Loucy (cell line): ENCODE data around the gene PHKB.
"Not testable (repeated sequence)": the region's sequence is repeated elsewhere in the genome, so short reads cannot be mapped to it uniquely, and the experiment has no call there.

Source experiments
- H2AFZ ChIP-seq: fragments of 200-600 bp; sonication (generic); 2 replicates; pipeline ENCODE4 v1.6.0; 2016; ENCODE audit warnings: antibody characterized with exemption, mild to moderate bottlenecking, low read length, moderate library complexity
- H3F3A ChIP-seq: fragments of 200-600 bp; 2 replicates; pipeline ENCODE4 v1.6.0; 2016; ENCODE audit warnings: antibody characterized with exemption, low read depth, mild to moderate bottlenecking
- H3K27me3 ChIP-seq: fragments of 200-600 bp; sonication (generic); 2 replicates; pipeline ENCODE4 v1.6.1; 2014; ENCODE audit warnings: low read length, mild to moderate bottlenecking; ENCODE audit not compliant: insufficient read depth, poor library complexity, severe bottlenecking
- H3K36me3 ChIP-seq: fragments of 200-600 bp; sonication (generic); 2 replicates; pipeline ENCODE4 v1.6.1; 2016; ENCODE audit warnings: low read length; ENCODE audit not compliant: insufficient read depth
- H3K4me1 ChIP-seq: fragments of 200-600 bp; sonication (generic); 2 replicates; pipeline ENCODE4 v1.5.1; 2014; ENCODE audit warnings: low read length, mild to moderate bottlenecking; ENCODE audit not compliant: insufficient read depth, poor library complexity, severe bottlenecking
- H3K4me2 ChIP-seq: fragments of 200-600 bp; sonication (generic); 2 replicates; pipeline ENCODE4 v1.6.0; 2014; ENCODE audit warnings: antibody characterized with exemption, low read length, low read depth, mild to moderate bottlenecking; ENCODE audit not compliant: poor library complexity, severe bottlenecking
- H3K4me3 ChIP-seq: fragments of 200-600 bp; sonication (generic); 2 replicates; pipeline ENCODE4 v1.5.1; 2014; ENCODE audit warnings: low read length, mild to moderate bottlenecking, mixed read lengths; ENCODE audit not compliant: poor library complexity, severe bottlenecking
- H3K79me2 ChIP-seq: fragments of 200-600 bp; sonication (generic); 2 replicates; pipeline ENCODE4 v1.6.1; 2014; ENCODE audit warnings: low read length; ENCODE audit not compliant: insufficient read depth
- H3K9ac ChIP-seq: fragments of 200-600 bp; sonication (generic); 2 replicates; pipeline ENCODE4 v1.6.0; 2014; ENCODE audit warnings: mild to moderate bottlenecking, low read depth, low read length, moderate library complexity; ENCODE audit not compliant: poor library complexity, severe bottlenecking
- H3K9me2 ChIP-seq: fragments of 200-600 bp; sonication (generic); replicated peaks from 2 replicates; pipeline ENCODE4 v1.6.1; 2016; ENCODE audit warnings: low read depth, low read length, mixed read lengths
- H3K9me3 ChIP-seq: fragments of 200-600 bp; sonication (generic); 2 replicates; pipeline ENCODE4 v1.6.1; 2014; ENCODE audit warnings: mild to moderate bottlenecking, antibody characterized with exemption, low read length, low read depth; ENCODE audit not compliant: insufficient read depth
- H4K20me1 ChIP-seq: fragments of 200-600 bp; sonication (generic); 2 replicates; pipeline ENCODE4 v1.6.0; 2014; ENCODE audit warnings: antibody characterized with exemption, low read length, mild to moderate bottlenecking; ENCODE audit not compliant: insufficient read depth, poor library complexity, severe bottlenecking
- EZH2phosphoT487 ChIP-seq: fragments of 200-600 bp; IDR thresholded peaks from 2 replicates; pipeline ENCODE4 v1.6.1; 2018; ENCODE audit warnings: antibody characterized with exemption, mild to moderate bottlenecking, moderate library complexity, borderline replicate concordance
- TF ChIP-seq, protein P1 (sequence below): fragments of 200-600 bp; sonication (generic); conservative IDR thresholded peaks from 2 replicates; pipeline ENCODE4 v1.5.1; 2014; ENCODE audit warnings: mild to moderate bottlenecking, antibody characterized with exemption, low read length

PHKB gene

DNA sequence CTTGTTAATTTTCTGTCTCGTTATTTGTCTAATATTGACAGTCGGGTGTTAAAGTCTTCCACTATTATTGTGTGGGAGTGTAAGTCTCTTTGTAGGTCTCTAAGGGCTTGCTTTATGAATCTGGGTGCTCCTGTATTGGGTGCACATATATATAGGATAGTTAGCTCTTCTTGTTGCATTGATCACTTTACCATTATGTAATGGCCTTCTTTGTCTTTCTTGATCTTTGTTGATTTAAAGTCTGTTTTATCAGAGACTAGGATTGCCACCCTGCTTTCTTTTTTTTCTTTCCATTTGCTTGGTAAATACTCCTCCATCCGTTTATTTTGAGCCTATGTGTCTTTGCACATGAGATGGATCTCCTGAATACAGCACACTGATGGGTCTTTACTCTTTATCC is 90.6 kb downstream of the PHKB start:
- H4K20me1 ChIP-seq, H2AFZ ChIP-seq, H3K79me2 ChIP-seq, H3F3A ChIP-seq, H3K9ac ChIP-seq, H3K9me3 ChIP-seq, H3K4me3 ChIP-seq, H3K4me1 ChIP-seq, H3K27me3 ChIP-seq, H3K4me2 ChIP-seq, H3K9me2 ChIP-seq: not testable (repeated sequence)
- H3K36me3 ChIP-seq, result peaks cover 28% of the 10 kb centered on the region

DNA sequence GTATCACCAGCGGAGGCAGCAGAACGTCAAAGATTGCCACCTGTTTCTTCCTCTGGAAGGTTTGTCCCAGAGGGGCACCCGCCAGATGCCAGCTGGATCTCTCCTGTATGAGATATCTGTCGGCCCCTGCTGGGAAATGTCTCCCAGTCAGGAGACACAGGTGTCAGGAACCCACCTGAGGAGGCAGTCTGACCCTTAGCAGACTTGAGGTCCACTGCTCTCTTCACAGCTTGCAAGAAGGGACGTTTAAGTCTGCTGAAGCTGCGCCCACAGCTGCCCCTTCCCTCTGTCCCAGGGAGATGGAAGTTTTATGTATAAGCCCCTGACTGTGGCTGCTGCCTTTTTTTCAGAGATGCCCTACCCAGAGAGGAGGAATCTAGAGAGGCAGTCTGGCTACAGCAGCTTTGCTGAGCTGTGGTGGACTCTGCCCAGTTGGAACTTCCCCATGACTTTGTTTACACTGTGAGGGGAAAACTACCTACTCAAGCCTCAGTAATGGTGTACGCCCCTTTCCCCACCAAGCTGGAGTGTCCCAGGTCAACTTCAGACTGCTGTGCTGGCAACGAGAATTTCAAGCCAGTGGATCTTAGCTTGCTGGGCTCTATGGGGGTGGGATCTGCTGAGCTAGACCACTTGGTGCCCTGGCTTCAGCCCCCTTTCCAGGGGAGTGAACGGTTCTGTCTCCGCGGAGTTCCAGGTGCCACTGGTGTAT is 92.9 kb downstream of the PHKB start:
- H4K20me1 ChIP-seq, result no peaks in the 10 kb centered on the region
- H3K4me3 ChIP-seq, result no peak overlapping the region
- no peaks in the 10 kb centered on the region for H3K27me3 ChIP-seq
- no peaks in the 10 kb centered on the region for H3K4me1 ChIP-seq
- no peaks in the 10 kb centered on the region for H3F3A ChIP-seq
- H3K36me3 ChIP-seq, result peaks cover 14% of the 10 kb centered on the region; the same call in 1 of the 2 replicates
- no peak for TF ChIP-seq EZH2phosphoT487
- TF ChIP-seq, protein P1, sequence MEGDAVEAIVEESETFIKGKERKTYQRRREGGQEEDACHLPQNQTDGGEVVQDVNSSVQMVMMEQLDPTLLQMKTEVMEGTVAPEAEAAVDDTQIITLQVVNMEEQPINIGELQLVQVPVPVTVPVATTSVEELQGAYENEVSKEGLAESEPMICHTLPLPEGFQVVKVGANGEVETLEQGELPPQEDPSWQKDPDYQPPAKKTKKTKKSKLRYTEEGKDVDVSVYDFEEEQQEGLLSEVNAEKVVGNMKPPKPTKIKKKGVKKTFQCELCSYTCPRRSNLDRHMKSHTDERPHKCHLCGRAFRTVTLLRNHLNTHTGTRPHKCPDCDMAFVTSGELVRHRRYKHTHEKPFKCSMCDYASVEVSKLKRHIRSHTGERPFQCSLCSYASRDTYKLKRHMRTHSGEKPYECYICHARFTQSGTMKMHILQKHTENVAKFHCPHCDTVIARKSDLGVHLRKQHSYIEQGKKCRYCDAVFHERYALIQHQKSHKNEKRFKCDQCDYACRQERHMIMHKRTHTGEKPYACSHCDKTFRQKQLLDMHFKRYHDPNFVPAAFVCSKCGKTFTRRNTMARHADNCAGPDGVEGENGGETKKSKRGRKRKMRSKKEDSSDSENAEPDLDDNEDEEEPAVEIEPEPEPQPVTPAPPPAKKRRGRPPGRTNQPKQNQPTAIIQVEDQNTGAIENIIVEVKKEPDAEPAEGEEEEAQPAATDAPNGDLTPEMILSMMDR, result no peak
- H2AFZ ChIP-seq, result no peak overlapping the region
- no peaks in the 10 kb centered on the region for H3K79me2 ChIP-seq
- H3K9me2 ChIP-seq, result no peaks in the 10 kb centered on the region
- no peak overlapping the region for H3K4me2 ChIP-seq
- H3K9ac ChIP-seq, result no peak overlapping the region
- H3K9me3 ChIP-seq, result no peaks in the 10 kb centered on the region

DNA sequence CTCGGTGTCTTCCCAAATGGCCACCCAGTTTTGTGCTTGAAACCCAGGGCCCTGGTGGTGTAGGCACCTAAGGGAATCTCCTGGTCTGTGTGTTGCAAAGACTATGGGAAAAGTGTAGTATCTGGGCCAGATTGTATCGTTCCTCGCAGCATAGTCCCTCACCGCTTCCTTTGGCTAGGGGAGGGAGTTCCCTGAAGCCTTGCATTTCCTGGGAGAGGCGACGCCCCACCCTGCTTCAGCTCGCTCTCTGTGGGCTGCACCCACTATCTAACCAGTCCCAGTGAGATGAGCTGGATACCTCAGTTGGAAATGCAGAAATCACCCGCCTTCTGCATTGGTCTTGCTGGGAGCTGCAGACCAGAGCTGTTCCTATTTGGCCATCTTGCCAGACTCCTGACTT is 93.5 kb downstream of the PHKB start:
- H3K4me1 ChIP-seq, H3K4me3 ChIP-seq, H3K9me2 ChIP-seq, H3F3A ChIP-seq, H3K9me3 ChIP-seq, H2AFZ ChIP-seq, H3K27me3 ChIP-seq, H3K9ac ChIP-seq, H3K4me2 ChIP-seq, H3K36me3 ChIP-seq, H4K20me1 ChIP-seq, H3K79me2 ChIP-seq: not testable (repeated sequence)

DNA sequence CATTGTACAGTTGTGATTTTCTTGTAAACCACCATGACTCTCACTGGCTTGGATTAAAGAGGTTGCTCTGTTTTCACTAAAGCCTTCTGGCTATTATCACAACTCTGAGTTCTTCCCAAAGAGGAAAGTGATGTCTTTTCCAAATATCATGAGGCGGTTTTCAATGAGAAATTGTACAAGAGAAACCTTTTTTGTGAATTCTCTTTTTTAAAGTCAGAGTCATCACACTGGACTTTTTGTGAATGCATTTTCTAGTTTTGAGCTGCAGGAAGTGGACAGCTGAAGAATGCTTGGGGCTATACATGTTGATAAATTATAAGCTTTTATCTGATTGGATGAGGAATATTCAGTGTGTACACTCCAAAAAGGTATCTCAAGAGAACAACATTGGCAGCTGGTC is 100.2 kb downstream of the PHKB start:
- Histone ChIP-seq H3K9me3 (no peaks in the 10 kb centered on the region), H3K4me3 (no peak overlapping the region), H3K9ac (no peak overlapping the region), H3K4me2 (no peak overlapping the region), H3K4me1 (no peaks in the 10 kb centered on the region), H3F3A (no peaks in the 10 kb centered on the region), H4K20me1 (no peaks in the 10 kb centered on the region), H3K27me3 (no peaks in the 10 kb centered on the region), H2AFZ (no peak overlapping the region), H3K79me2 (no peaks in the 10 kb centered on the region), H3K9me2 (no peaks in the 10 kb centered on the region), H3K36me3 (peaks cover 5% of the 10 kb centered on the region; the same call in 1 of the 2 replicates)
- TF ChIP-seq EZH2phosphoT487, result no peak
- TF ChIP-seq, protein P1, result no peak
